Heart right ventricle (tissue), 16 donors: ENCODE results near the gene ZNF80. TPM values are rescaled to one million over a fixed set of nuclear protein-coding genes. Genes with fewer than 3 reads are reported as not detected.
"Not testable (repeated sequence)": the region's sequence is repeated elsewhere in the genome, so short reads cannot be mapped to it uniquely, and the experiment has no call there.

Experiments
- ATAC-seq, 8 donors: fragments of 200-7000 bp; cut with Tn5 transposase; one replicate each; pipeline ENCODE4 v1.9.1; 2020; ENCODE audit warnings: mild to moderate bottlenecking in 8 of 8, moderate library complexity in 8 of 8, moderate number of reproducible peaks in 1 of 8
- DNase-seq, 2 donors: peaks; one replicate each; pipeline ENCODE4 v3.0.0-alpha.2; 2020
- H3K27ac ChIP-seq, 10 donors: fragments of 200-600 bp; sonication (generic) in 2 of 10; one replicate each; pipeline versions ENCODE4 v1.5.0 to v1.8.0; 2020 to 2022; ENCODE audit warnings: mild to moderate bottlenecking in 3 of 10
- H3K27me3 ChIP-seq, 7 donors: fragments of 200-600 bp; one replicate each; pipeline ENCODE4 v1.8.0; 2021 to 2022; ENCODE audit warnings: mild to moderate bottlenecking in 2 of 7
- H3K36me3 ChIP-seq, 9 donors: fragments of 200-600 bp; sonication (generic) in 1 of 9; one replicate each; pipeline versions ENCODE4 v1.5.0 to v1.8.0; 2020 to 2022; ENCODE audit warnings: mild to moderate bottlenecking in 2 of 9
- H3K4me1 ChIP-seq, 9 donors: fragments of 200-600 bp; sonication (generic) in 1 of 9; one replicate each; pipeline versions ENCODE4 v1.5.0 to v1.8.0; 2020 to 2022; ENCODE audit warnings: mild to moderate bottlenecking in 4 of 9
- H3K4me3 ChIP-seq, 10 donors: fragments of 200-600 bp; sonication (generic) in 2 of 10; one replicate each; pipeline versions ENCODE4 v1.5.0 to v1.8.0; 2020 to 2022; ENCODE audit warnings: mild to moderate bottlenecking in 7 of 10, moderate library complexity in 2 of 10
- H3K9me3 ChIP-seq, 11 donors: fragments of 200-600 bp in 10 of 11; sonication (generic) in 2 of 11; one replicate each; pipeline versions ENCODE4 v1.5.0 to v1.8.0; 2013 to 2022; ENCODE audit warnings: mild to moderate bottlenecking in 2 of 11, control low read depth in 1 of 11, moderate library complexity in 1 of 11
- WGBS, 2 donors: extraction: QIAGEN DNeasy Blood & Tissue Kit; methylation state at CpG; one replicate each; pipeline ENCODE4 v1.1.7; 2013; ENCODE audit warnings: inconsistent platforms in 1 of 2; 5-methylcytosine and 5-hydroxymethylcytosine counted together
- intact Hi-C, 10 donors: fragments of 100-400 bp; cut with DNase I; formaldehyde crosslinking; loops; one replicate each; pipeline versions ENCODE4 v1.11.1 to v1.14.2; 2022
- long read RNA-seq, 3 donors: library from polyadenylated mRNA; unstranded; transcript quantifications; one replicate each; pipeline ENCODE4 v2.0.0, GENCODE V29; 2020 to 2021
- polyA plus RNA-seq, 2 donors: library from polyadenylated mRNA; stranded (reverse); fragments of 200-250 nt; gene quantifications; one replicate each; pipeline ENCODE4 v1.2.3, GENCODE V29; 2013
- total RNA-seq, 10 donors: library from RNA; stranded (reverse); fragmentation: NEBNext Ultra II Directional in 3 of 10; extraction: Animal tissue kit (Norgen Biotek cat#: 25700) in 3 of 10; gene quantifications; one replicate each; pipeline versions ENCODE4 v1.2.1 to v1.2.4, GENCODE V29; 2021 to 2023
- TF ChIP-seq, protein P1 (sequence below), 9 donors: fragments of 200-600 bp; sonication (generic) in 2 of 9; IDR thresholded peaks; one replicate each; pipeline versions ENCODE4 v1.5.0 to v1.8.0; 2021 to 2022; ENCODE audit warnings: antibody characterized with exemption in 9 of 9, mild to moderate bottlenecking in 5 of 9, moderate library complexity in 1 of 9
- donor health status: Arrhythmogenic right ventricular cardiomyopathy.
- donor health status: ischemic (EF 13 %, LVEDD 7.1; RV severe dilation, severe dysfunction).
- donor health status: healthy with polysubstance abuse.
- donor health status: DM: no; HTN: yes; CAD: no.
- donor health status: DM: no; HTN: no; CAD: no.
- donor health status: ischemic (EF 25% LVEDD 6.9; RV normal size, moderate dysfunction).
- donor health status: ischemic (EF 25% LVEDD 5.7; RV mildly dilated, moderate dysfunction).
- donor health status: healthy.
- donor health status: DM: yes; HTN: yes; CAD: no.
- donor health status: Ischemic cardiomyopathy.
- donor health status: ischemic (EF 35%, LVEDD 5.7; RV mildly dilated, moderate dysfunction).
- donor health status: nonischemic (EF 11% LVEDD 7.7; RV severe dilation, severe dysfunction).
- donor health status: DM: yes; HTN: yes; CAD: no.
- donor health status: PGD.
- donor health status: ischemic (EF 29% LVEDD 5.4; RV normal size, mild dysfunction).
- donor health status: nonischemic (EF 23%, LVEDD 6.1; RV moderate dilation, normal function).

ZNF80 gene
- total RNA-seq (under 1 TPM in 2 of 10 donors, not detected in 8; 0.09 to 0.10 TPM), polyA plus RNA-seq (not detected)
- long read RNA-seq, donor 1 = 0 reads
- long read RNA-seq, donor 2 = 0 reads
- long read RNA-seq, donor 3 = 0 reads

DNA sequence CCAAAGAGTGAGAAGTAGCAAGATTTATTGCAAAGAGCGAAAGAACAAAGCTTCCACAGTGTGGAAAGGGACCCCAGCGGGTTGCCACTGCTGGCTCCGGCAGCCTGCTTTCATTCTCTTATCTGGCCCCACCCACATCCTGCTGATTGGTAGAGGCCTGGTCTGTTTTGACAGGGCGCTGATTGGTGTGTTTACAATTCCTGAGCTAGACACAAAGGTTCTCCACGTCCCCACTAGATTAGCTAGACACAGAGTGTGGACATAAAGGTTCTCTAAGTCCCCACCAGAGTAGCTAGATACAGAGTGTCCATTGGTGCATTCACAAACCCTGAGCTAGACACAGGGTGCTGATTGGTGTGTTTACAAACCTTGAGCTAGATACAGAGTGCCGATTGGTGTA is at the start of gene ZNF80:
Gene ZNF80 (minus strand): TSS at position 101 of the 400 bp plus-strand sequence. CDS start 504 bp downstream, outside the sequence.
- H3K27me3 ChIP-seq, H3K9me3 ChIP-seq, H3K27ac ChIP-seq, ATAC-seq, DNase-seq, H3K4me1 ChIP-seq, intact Hi-C loops, H3K4me3 ChIP-seq, H3K36me3 ChIP-seq: not testable (repeated sequence)
- 54 to 59% methylated on average over 5 of the region's 6 CpGs for WGBS, 2 donors

DNA sequence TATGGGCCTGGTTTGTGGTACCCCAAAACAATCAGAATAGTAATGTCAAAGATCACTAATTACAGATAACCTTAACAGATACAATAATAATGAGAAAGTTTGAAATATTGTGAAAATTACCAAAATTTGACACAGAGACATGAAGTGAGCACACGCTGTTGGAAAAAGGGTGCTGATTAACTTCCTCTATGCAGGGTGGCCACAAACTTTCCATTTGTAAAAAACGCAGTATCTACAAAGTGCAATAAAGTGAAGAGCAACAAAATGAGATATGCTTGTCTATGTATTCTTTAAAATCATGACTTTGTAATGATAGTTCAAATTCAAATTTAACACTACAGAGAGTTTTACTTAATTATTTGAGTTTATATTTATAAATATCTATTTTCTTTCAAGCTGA is 48.9 kb upstream of the ZNF80 start:
- TF ChIP-seq, protein P1, sequence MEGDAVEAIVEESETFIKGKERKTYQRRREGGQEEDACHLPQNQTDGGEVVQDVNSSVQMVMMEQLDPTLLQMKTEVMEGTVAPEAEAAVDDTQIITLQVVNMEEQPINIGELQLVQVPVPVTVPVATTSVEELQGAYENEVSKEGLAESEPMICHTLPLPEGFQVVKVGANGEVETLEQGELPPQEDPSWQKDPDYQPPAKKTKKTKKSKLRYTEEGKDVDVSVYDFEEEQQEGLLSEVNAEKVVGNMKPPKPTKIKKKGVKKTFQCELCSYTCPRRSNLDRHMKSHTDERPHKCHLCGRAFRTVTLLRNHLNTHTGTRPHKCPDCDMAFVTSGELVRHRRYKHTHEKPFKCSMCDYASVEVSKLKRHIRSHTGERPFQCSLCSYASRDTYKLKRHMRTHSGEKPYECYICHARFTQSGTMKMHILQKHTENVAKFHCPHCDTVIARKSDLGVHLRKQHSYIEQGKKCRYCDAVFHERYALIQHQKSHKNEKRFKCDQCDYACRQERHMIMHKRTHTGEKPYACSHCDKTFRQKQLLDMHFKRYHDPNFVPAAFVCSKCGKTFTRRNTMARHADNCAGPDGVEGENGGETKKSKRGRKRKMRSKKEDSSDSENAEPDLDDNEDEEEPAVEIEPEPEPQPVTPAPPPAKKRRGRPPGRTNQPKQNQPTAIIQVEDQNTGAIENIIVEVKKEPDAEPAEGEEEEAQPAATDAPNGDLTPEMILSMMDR (IDR thresholded peaks at IDR 0.05) = no peak
- H3K4me1 ChIP-seq = peaks cover 0 to 3% (median 0%) of the 10 kb centered on the region in 9 donors
- peak overlapping the region in 1 of 10 donors; percentile 68 for H3K27ac ChIP-seq
- no peak overlapping the region for H3K4me3 ChIP-seq
- DNase-seq = no peak
- no peak for ATAC-seq
- no peaks in the 10 kb centered on the region for H3K27me3 ChIP-seq
- H3K36me3 ChIP-seq = no peaks in the 10 kb centered on the region
- 90 to 91% methylated on average over 2 of the region's 2 CpGs for WGBS, 2 donors
- H3K9me3 ChIP-seq = peaks cover 0 to 3% (median 0%) of the 10 kb centered on the region in 11 donors
- intact Hi-C loops = no loop called here

DNA sequence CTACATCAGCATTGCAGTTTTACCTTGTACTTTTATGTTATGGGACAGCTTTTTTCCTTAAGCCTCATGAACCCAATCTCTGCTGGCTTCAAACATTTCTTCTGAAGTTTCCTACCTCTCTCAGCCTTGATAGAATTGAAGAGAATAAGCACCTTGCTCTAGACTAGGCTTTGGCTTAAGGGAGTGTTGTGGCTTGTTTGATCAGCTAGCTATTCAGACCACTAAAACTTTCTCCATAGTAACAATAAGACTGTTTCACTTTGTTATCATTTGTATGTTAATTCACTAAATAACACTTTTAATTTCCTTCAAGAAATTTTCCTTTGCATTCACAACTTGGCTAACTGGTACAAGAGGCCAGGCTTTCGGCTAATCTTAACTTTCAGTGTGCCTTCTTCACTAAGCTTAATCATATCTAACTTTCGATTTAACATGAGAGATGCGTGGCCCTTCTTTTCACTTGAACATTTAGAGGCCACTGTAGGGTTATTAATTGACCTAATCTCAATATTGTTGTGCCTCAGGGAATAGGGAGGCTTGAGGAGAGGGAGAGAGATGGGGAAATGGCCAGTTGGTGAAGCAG is 48.4 kb upstream of the ZNF80 start:
- ATAC-seq = no peak
- TF ChIP-seq, protein P1 (IDR thresholded peaks at IDR 0.05) = no peak
- no peak for DNase-seq
- Histone ChIP-seq H3K27ac (peak overlapping the region in 1 of 10 donors; percentile 68), H3K9me3 (peaks cover 0 to 3% (median 0%) of the 10 kb centered on the region in 11 donors), H3K4me3 (no peak overlapping the region), H3K4me1 (no peaks in the 10 kb centered on the region), H3K27me3 (no peaks in the 10 kb centered on the region), H3K36me3 (no peaks in the 10 kb centered on the region)
- WGBS, 2 donors = 90% methylated on average over 3 of the region's 3 CpGs
- intact Hi-C loops = no loop called here

DNA sequence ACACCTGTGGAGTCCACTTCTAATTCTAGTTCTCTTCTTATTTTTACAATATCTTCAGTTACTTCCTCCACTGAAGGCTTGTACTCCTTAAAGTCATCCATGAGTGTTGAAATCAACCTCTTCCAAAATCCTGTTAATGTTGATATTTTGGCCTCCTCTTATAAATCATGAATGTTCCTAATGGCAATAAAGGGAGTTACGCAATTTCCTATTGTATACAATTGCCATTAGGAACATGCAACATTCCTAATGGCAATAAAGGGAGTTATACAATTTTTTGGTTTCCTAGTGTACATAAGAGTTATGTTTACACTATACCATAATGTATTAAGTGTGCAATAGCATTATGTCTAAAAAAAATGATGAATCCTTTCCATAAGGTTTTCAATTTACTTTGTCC is 47.3 kb upstream of the ZNF80 start:
- H3K9me3 ChIP-seq = peaks cover 0 to 3% (median 0%) of the 10 kb centered on the region in 11 donors
- no peak overlapping the region for H3K4me3 ChIP-seq
- intact Hi-C loops = no loop called here
- H3K27me3 ChIP-seq = no peaks in the 10 kb centered on the region
- H3K36me3 ChIP-seq = no peaks in the 10 kb centered on the region
- DNase-seq = no peak
- H3K27ac ChIP-seq = no peak overlapping the region
- TF ChIP-seq, protein P1 (IDR thresholded peaks at IDR 0.05) = no peak
- H3K4me1 ChIP-seq = no peaks in the 10 kb centered on the region
- ATAC-seq = no peak
- WGBS, 2 donors = 93 to 97% methylated on average over 1 of the region's 1 CpG

DNA sequence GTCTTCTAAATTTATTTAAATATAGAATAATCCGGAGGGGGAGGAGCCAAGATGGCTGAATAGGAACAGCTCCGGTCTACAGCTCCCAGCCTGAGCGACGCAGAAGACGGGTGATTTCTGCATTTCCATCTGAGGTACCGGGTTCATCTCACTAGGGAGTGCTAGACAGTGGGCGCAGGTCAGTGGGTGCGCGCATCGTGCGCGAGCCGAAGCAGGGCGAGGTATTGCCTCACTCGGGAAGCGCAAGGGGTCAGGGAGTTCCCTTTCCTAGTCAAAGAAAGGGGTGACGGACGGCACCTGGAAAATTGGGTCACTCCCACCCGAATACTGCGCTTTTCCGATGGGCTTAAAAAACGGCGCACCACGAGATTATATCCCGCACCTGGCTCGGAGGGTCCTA is 39.5 kb upstream of the ZNF80 start:
- H3K27me3 ChIP-seq, DNase-seq, H3K27ac ChIP-seq, H3K36me3 ChIP-seq, ATAC-seq, H3K4me3 ChIP-seq, H3K4me1 ChIP-seq, intact Hi-C loops, H3K9me3 ChIP-seq: not testable (repeated sequence)
- WGBS, 2 donors = 94 to 97% methylated on average over 16 to 19 of the region's 26 CpGs
